ENCODE data around the gene GCNT4.

The GCNT4 gene

DNA sequence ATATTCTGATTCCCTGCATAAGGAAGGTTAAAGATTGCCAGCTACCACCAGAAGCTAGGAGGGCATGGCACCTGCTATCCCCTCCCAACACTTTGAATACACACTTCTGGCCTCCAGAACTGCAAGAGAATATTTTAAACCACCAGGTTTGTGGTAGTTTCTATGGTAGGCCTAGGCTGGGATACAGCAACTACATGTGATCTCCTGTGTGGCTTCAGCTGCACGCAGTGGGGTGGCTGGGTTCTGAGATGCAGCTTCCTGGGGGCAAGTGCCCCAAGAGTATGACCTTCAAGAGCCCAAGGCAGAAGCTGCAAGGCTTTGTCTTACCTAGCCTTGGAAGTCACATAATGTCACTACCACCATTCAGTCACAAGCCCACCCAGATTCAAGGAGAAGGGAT is 39.6 kb downstream of the GCNT4 start:
- no peak for DNase-seq

- DNase-seq = no peak
Measured at GRCh38 chr5:75010838-75011237, 41.5 kb downstream of the GCNT4 start.

DNA sequence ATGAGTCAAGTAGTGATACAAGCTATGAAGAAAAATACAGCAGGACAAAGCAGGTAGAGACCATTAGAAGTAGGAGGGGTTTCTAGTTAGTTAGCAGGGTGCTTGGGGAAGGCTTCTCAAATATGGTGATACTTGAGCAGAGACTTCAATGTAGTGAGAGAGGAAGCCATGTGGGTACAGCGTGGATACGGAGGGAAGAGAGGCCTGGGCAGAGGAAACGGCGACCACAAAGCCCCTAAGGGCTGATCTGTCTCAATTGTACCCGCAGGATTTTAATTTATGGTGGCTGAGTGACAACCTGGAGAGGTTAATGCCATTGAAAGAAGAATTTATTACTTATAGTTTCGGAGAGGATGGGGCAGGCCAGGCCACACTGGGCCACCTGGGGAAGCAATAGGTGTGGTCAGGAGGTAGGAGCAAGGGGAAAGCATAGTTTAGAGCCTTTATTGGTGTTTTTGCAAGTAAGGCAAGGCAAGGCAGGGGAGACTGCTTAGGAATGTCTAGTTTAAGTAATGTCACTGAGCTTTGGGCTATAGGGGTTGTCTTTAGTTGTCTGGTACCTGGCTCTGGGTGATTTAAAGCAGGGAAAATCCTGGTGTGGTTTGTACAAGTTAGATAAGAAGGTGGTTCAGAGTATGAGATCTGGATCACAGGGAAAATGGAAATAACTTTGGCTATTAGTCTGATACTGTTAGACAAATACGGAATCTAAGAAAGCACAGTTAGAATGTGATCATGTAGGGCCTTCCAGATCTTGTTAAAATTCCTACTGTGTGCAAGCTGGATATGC is 42.6 kb downstream of the GCNT4 start:
- DNase-seq = no peak

DNA sequence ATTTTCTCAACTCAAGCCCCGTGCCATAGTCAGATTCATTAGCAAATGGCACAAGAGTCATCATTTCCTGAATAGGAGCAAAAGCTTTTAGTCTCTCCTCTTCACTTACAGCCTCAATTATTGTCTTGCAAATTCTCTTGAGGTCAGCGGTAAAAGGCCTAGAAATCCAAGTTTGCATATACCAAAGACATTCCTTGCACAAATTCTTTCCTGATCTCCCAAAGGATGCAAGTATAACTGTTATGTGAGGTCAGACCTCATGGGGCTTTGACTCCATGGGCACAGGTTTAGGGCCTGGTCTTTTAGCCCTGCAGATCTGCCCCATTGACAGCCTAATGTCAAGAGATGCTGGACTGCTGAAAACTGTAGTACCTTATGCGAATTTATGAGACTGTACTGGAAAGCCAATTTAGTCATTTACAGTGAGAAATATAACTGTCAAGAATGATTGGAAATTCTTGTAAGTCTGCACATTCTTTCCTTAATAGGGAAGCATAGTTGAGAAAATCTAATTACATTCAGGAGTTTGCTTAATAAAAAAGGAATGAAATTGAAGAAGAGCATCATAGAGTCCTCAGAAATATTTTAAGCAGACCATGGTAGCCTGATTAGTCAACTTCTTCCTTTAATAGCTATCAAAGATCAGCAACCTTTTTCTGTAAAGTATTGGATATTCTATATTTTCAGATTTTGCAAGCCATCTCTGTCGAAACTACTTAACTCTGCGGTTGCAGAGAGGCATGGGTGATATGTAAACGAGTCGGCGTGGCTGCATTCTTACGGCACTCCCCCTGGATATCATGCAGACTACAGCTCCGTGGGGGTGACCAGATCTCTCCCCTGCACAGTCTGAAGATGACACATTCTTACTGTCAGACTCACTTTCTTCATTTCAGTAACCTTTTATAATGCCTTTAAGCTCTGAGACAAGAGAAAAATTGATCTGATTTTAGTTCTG is 45.2 kb downstream of the GCNT4 start:
- DNase-seq = no peak

DNA sequence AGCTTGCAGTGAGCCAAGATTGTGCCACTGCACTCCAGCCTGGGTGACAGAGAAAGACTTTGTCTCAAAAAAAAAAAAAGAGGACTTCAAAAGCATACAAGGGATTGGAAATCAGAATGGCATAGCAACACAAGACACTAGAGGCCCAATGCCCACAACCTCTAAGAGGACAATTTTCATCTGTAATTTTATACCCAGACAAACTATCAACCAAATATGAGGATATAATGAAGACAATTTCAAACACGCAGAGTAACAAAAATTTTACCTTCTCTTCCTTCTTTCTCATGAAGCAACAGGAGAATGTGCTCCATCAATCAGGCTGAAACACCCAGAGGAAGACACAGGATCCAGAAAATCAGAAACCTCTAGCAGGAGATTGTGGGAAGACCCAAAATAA is 46.8 kb downstream of the GCNT4 start:
- no peak for DNase-seq

Data from SW 1271 (cell line).